Left colon (tissue), 2 donors: ENCODE results near the gene ARAP3. TPM values are rescaled to one million over a fixed set of nuclear protein-coding genes. Genes with fewer than 3 reads are reported as not detected.
"Not testable (repeated sequence)": the region's sequence is repeated elsewhere in the genome, so short reads cannot be mapped to it uniquely, and the experiment has no call there.

Experiments used
- ATAC-seq: fragments of 200-7000 bp; cut with Tn5 transposase; one replicate; pipeline ENCODE4 v1.9.1; 2020; ENCODE audit warnings: mild to moderate bottlenecking, moderate library complexity
- DNase-seq, 2 donors: peaks; one replicate each; pipeline ENCODE4 v3.0.0-alpha.2; 2020
- intact Hi-C, 2 donors: fragments of 100-400 bp; cut with DNase I in 1 of 2; cut with micrococcal nuclease in 1 of 2; formaldehyde crosslinking; loops; one replicate each; pipeline versions ENCODE4 v1.11.2 to v1.14.0; 2022; cut with DNase I, micrococcal nuclease
- total RNA-seq, 2 donors: library from RNA; stranded (reverse); fragmentation: NEBNext Ultra II Directional; extraction: Animal tissue kit (Norgen Biotek cat#: 25700); gene quantifications; one replicate each; pipeline ENCODE4 v1.2.1, GENCODE V29; 2021
- donor health status: DM: no; HTN: no; CAD: no.
- donor health status: DM: yes; HTN: yes; CAD: no.

ARAP3 gene
- total RNA-seq, 2 donors from 2014 or later: 5.3 to 7.1 TPM

DNA sequence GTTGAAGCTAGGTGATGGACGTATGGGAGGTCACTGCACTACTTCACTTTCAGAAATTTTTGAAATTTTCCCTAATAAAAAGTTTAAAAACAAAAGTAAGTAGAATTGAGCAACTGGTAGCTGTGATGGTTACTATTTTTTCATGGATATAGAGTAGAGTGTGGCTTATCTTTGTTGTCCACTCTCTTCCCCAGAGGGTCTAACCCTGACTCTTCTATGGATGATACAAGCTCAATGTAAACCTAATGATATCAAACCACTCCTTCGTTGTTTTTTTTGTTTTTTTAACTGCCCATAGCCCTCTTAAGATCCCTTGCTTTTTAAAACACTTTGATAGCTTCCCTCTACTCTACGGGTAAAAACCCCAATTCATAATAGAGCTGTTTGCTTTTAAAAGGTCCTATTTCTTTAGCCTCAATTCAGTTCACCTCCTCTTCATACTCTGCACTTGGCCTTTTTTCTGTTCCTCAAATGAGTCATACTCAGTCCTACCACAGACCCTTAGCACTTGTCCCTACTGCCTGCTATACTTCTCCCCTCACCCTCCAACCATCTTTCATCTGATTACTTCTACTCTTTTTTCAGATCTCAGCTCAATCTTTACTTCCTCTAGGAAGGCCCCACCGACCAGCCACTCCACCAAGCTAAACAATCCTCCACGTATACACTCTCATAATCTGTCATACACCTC lies 48.0 kb downstream of the ARAP3 start:
- ATAC-seq: no peak
- intact Hi-C loops: no loop called here
- no peak for DNase-seq

- ATAC-seq: no peak
Observed at GRCh38 chr5:141632650-141633049, 49.4 kb downstream of the ARAP3 start.

GRCh38 chr5:141630570-141631140 lies 51.4 kb downstream of the ARAP3 start:
- intact Hi-C loops: no loop called here
- ATAC-seq (no peak), DNase-seq (no peak)

More at GRCh38 chr5:141632650-141633049, 49.4 kb downstream of the ARAP3 start:
- no peak for DNase-seq
- intact Hi-C loops: no loop called here

DNA sequence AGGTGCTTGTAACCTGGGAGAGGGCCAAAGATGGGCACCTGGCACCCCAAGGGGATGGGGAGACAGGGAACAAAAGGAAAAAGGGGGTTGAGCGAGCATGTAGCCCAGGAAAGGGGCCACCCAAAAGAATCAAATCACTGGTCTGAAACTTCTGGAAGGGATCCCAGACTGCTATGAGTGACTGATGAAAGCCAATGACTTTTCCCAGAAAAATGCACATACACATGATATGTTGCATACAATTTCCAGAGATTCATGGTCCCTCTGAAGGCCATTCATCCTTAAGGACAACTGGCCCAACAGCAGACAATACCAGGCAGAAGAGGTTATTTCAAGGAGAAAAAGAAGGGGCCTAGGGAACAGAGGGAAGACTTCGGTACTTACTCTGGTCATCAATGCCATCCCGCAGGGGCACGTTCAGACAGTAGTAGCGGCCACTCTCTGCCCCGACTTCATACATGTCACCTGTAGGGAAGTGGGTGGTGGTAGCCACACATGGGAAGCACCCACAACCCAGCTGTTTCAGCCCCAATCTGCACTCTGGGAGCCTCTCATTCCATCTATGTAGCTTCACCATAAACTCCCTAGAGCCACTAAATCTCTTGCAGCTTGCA lies 53.7 kb downstream of the ARAP3 start:
- no peak for ATAC-seq
- intact Hi-C loops: no loop called here
- DNase-seq: no peak

- no peak for ATAC-seq
- DNase-seq: no peak
- intact Hi-C loops: loop anchor here in 1 of 2 donors (5.0 kb wide), 1 partner anchor 36 kb away; no protein-coding TSS in a partner anchor
Observed at GRCh38 chr5:141623611-141624010, 58.4 kb downstream of the ARAP3 start.

- DNase-seq: no peak
- intact Hi-C loops: loop anchor here in 1 of 2 donors (5.0 kb wide), 1 partner anchor 36 kb away; no protein-coding TSS in a partner anchor
- ATAC-seq: no peak
Observed at GRCh38 chr5:141623186-141623585, 58.8 kb downstream of the ARAP3 start.

- peak; percentile 93 for ATAC-seq
- DNase-seq: peak; percentile 98 to 99
- intact Hi-C loops: no loop called here
Observed at GRCh38 chr5:141618804-141619554, 63.1 kb downstream of the ARAP3 start, which contains the start of gene DIAPH1. DIAPH1 (minus strand) TSS chr5:141619000; CDS start chr5:141618914, 86 bp downstream.

DNA sequence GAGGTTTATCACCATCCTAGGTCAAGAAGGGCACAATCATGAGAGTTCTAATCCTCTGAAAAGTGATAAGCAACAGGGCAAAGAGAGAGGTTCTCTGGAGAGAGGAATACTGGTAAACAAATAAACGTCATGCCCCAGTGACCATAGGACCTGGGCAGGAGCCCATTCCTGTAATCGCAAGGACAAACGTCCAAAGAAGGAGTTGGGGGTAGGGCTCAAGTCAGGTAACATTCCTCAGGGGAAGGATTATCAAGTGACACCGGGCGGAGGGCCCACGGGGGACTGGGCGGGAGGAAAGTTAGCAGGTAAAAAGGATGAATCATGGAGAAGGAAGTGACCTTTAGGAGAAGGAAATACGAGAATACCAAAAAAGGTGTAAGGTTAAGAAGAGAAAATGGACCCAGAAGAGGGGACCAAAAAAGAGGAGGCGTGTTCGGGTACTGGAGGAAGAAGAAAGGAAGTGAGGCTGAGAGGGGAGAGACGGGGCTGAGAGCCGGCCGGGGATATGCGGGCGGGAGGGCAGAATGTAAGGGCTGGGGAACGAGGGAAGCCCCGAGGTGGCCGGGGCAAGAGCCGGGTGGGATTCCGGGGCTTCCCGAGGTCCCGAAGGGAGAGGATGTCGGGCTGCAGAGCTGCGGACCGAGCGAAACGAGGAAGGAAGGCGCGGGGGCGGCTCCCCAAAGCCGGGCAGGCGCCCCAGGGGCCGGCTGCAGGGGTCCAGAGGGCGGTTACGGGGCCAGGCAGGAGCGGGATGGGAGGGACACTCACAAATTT lies 63.8 kb downstream of the ARAP3 start:
- ATAC-seq: peak; percentile 50
- peak; percentile 64 to 66 for DNase-seq
- intact Hi-C loops: no loop called here

DNA sequence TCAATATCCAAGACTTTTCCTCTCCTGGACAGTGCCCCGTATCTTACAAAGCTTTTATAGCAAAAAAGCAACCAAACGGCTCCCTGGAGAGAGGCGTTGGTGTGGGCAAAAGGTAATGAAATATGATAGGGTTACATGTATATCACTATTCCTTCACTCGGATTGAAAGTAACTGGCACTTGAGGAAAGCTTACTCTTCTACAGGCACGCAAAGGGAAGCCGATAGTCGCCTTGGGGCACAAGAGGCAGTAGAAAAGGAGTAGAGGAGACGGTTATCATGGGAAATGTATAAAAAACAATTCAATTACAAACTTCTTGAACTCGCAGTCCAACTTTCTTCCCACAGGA lies 64.4 kb downstream of the ARAP3 start:
- intact Hi-C loops: no loop called here
- no peak for ATAC-seq
- DNase-seq: peak in 1 of 2 donors; percentile 24

DNA sequence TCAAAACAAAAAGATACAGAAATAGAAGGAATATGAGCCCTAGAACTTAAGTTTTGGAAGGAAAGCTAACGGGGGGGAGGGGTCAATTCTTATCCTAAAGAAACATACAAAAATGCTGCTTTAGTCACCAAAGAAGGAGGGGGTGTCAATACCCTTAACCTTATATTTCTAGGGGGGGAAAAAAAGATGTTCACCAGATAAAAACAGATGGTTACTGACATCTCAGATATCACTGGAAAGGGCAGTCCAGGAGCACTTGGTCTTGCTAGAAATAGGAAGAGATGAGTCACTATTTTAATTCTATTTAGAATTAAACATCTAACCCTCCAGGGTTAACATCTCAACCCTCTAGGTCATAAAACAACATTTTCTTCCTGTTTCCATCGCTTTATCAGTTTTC lies 64.9 kb downstream of the ARAP3 start:
- intact Hi-C loops: no loop called here
- DNase-seq (no peak), ATAC-seq (no peak)

- intact Hi-C loops: no loop called here
- no peak for ATAC-seq
- no peak for DNase-seq
Observed at GRCh38 chr5:141615991-141616720, 65.9 kb downstream of the ARAP3 start.

DNA sequence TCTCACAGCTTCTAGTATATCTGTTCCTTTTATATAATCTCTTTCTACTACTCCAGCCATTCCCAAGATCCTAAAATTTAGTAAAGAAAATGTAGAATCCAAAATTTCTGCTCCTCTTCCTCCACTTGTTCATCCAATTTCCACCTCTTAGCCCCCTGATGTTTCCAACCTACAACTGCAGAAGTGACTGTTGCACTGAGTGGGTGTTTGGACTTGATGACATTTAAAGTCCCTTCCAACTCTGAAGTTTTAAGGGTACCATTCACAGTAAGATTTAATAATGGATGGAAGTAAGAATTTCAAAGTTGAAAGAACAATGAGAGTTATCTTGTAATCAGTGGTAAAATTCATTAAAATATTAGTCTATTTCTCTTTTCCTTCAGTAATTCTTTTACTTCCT lies 68.7 kb downstream of the ARAP3 start:
- no peak for ATAC-seq
- intact Hi-C loops: no loop called here
- DNase-seq: no peak

DNA sequence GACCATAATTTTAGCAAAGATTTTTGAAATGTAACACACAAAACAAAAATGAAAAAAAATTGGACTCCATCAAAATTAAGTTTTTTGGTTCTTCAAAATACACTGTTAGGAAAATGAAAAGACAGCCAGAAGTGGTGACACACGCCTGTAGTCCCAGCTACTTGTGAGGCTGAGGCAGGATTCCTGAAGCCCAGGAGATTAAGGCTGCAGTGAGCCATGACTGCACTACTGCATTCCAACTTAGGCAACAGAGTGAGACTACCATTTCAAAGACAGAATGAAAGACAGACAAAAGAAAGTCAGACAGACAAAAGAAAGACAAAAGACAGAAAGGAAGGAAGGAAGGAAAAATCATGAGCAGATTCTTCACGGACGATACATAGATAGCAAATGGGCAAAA lies 70.7 kb downstream of the ARAP3 start:
- ATAC-seq (no peak), DNase-seq (no peak)
- intact Hi-C loops: no loop called here

GRCh38 chr5:141609921-141610320 lies 72.1 kb downstream of the ARAP3 start:
- ATAC-seq, DNase-seq, intact Hi-C loops: not testable (repeated sequence)

DNA sequence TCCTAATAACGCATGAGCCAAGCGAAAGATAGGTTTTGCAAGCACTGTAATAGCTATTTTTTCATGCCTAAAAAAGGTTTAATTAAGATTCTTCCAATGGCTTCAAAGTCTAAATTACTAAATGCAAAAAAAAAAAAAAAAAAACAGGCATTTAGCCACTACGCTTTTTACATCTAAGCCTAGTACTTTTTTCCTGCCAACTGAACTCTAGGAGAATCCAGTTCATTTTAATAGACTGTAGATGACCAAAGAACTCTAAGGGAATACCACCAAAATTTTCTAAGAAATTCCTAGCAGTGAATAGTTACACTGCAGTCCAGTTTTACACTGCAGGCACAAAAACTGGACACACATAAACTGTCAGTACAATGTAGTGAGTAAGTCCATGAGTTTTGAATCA lies 73.0 kb downstream of the ARAP3 start:
- ATAC-seq (no peak), DNase-seq (no peak)
- intact Hi-C loops: no loop called here

DNA sequence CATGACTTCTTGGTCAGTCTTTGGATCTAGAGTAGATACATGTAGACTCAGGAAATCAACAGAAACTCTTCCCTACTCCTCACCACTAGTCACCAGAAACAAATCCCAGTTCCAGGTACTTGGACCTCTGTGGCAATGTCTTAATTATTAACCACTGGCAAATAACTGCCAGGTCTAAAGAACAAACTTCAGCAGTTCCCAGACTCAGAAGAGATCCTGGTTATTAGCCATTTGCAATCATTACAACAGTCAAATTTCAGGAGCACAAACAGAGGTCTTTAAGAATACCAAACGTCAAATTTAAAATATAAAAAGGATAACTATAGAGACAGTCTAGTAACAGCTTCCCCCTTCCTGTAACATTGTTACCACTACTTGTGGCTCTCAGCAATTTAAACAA lies 73.5 kb downstream of the ARAP3 start:
- no peak for ATAC-seq
- intact Hi-C loops: no loop called here
- no peak for DNase-seq

- intact Hi-C loops: no loop called here
- no peak for DNase-seq
- ATAC-seq: no peak
Observed at GRCh38 chr5:141608046-141608445, 74.0 kb downstream of the ARAP3 start.
